Measurements from ENCODE around the gene CEP295NL.

DNA sequence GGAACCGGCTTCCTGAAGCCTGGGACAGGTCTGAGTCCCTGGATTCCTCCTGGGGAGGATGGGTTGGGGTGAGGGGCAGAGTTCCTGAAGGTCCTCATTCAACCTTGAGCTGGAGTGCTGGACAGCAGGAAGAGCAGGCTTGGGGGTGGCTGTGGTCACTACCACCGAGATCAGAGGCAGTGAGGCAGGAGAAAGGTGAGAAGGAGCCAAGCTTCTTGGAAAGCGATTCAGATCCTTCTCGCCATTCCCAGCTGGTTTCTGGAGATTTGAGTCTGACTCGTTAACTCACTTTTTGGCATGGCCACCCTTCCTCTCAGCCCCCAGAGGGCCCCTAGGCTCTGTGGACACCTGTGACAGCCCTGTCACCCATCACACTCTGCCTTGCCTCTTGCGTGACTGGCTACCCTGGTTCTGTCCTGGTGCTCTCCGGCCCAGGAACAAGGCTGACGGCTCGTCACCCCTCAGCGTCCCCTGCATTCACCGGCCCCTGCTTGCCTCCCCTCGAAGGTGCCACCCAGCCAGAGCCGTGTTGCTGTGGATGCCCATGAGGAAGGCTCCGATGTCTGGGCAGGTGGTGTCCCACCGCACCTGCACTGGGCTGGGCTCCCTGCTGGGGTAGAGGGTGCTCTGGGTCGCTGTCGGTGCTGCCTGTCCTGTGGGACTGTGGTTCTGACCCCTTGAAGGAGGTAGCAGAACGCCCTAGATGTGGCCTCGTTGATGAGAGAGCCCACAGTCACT lies 31.8 kb upstream of the CEP295NL start:
- TF ChIP-seq, protein P1, sequence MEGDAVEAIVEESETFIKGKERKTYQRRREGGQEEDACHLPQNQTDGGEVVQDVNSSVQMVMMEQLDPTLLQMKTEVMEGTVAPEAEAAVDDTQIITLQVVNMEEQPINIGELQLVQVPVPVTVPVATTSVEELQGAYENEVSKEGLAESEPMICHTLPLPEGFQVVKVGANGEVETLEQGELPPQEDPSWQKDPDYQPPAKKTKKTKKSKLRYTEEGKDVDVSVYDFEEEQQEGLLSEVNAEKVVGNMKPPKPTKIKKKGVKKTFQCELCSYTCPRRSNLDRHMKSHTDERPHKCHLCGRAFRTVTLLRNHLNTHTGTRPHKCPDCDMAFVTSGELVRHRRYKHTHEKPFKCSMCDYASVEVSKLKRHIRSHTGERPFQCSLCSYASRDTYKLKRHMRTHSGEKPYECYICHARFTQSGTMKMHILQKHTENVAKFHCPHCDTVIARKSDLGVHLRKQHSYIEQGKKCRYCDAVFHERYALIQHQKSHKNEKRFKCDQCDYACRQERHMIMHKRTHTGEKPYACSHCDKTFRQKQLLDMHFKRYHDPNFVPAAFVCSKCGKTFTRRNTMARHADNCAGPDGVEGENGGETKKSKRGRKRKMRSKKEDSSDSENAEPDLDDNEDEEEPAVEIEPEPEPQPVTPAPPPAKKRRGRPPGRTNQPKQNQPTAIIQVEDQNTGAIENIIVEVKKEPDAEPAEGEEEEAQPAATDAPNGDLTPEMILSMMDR (IDR thresholded peaks at IDR 0.05): no peak
- no peak for TF ChIP-seq POLR2A (IDR thresholded peaks at IDR 0.05)
- no peak for TF ChIP-seq POLR2AphosphoS5 (IDR thresholded peaks at IDR 0.05)
- TF ChIP-seq EP300 (IDR thresholded peaks at IDR 0.05): no peak

Measured in gastroesophageal sphincter (tissue), 3 donors.